K562 (cell line): ENCODE results near the gene SLC6A8.

Source experiments
- CEBPB ChIP-seq: fragments of 450-650 bp; IDR thresholded peaks from 2 replicates; pipeline ENCODE4 v1.6.1; 2016; ENCODE audit warnings: missing genetic modification characterization, missing compliant biosample characterization
- FOXK2 ChIP-seq, 2 experiments: fragments of 450-650 bp; IDR thresholded peaks in 1 of 2; conservative IDR thresholded peaks in 1 of 2; 2 replicates each; pipeline ENCODE4 v1.6.1; 2016; ENCODE audit warnings: low read depth in 2 of 2, mild to moderate bottlenecking in 1 of 2
- RNF2 ChIP-seq: sonication (generic); IDR thresholded peaks from 2 replicates; pipeline ENCODE4 v1.6.1; 2016
- ZNF217 ChIP-seq: sonication (generic); formaldehyde crosslinking; IDR thresholded peaks from 2 replicates; pipeline ENCODE4 v1.8.0; 2022; ENCODE audit warnings: mild to moderate bottlenecking, missing genetic modification reagents
- ZNF384 ChIP-seq: IDR thresholded peaks from 2 replicates; pipeline ENCODE4 v1.6.1; 2012; ENCODE audit warnings: low read depth, low read length, improper control_type of control experiment
- TF ChIP-seq, protein P1 (sequence below), 2 experiments: fragments of 450-650 bp; conservative IDR thresholded peaks; 2 replicates each; pipeline ENCODE4 v1.6.1; 2017; ENCODE audit warnings: mild to moderate bottlenecking in 2 of 2, moderate library complexity in 2 of 2
- TF ChIP-seq, protein P2 (sequence below), 3 experiments: IDR thresholded peaks in 2 of 3; conservative IDR thresholded peaks in 1 of 3; 2 replicates each; pipeline ENCODE4 v1.5.1; 2011 to 2012; ENCODE audit warnings: low read length in 3 of 3, mild to moderate bottlenecking in 3 of 3, control low read depth in 2 of 3, improper control_type of control experiment in 1 of 3, inconsistent platforms in 1 of 3, low read depth in 1 of 3, mixed read lengths in 1 of 3, moderate library complexity in 1 of 3; ENCODE audit not compliant: insufficient read depth in 2 of 3

DNA sequence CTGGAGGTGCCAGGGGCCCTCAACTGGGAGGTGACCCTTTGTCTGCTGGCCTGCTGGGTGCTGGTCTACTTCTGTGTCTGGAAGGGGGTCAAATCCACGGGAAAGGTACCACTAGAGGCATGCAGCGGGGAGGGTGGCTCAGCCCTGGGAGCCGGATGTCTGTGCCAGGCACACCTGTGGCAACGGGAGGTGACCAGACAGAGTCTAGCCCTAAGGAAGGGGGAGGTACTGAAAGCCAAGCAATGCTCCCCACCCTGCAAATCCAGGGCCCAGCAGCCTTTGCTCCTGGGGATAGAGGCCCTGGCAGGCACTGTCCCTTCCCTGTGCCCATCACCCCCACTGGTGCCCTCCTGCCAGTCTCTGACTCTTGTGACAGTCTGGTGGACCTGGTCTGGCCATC is 4.3 kb downstream of the SLC6A8 start:
- TF ChIP-seq, protein P1, sequence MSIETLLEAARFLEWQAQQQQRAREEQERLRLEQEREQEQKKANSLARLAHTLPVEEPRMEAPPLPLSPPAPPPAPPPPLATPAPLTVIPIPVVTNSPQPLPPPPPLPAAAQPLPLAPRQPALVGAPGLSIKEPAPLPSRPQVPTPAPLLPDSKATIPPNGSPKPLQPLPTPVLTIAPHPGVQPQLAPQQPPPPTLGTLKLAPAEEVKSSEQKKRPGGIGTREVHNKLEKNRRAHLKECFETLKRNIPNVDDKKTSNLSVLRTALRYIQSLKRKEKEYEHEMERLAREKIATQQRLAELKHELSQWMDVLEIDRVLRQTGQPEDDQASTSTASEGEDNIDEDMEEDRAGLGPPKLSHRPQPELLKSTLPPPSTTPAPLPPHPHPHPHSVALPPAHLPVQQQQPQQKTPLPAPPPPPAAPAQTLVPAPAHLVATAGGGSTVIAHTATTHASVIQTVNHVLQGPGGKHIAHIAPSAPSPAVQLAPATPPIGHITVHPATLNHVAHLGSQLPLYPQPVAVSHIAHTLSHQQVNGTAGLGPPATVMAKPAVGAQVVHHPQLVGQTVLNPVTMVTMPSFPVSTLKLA (conservative IDR thresholded peaks at IDR 0.05) = no peak
- TF ChIP-seq, protein P2, sequence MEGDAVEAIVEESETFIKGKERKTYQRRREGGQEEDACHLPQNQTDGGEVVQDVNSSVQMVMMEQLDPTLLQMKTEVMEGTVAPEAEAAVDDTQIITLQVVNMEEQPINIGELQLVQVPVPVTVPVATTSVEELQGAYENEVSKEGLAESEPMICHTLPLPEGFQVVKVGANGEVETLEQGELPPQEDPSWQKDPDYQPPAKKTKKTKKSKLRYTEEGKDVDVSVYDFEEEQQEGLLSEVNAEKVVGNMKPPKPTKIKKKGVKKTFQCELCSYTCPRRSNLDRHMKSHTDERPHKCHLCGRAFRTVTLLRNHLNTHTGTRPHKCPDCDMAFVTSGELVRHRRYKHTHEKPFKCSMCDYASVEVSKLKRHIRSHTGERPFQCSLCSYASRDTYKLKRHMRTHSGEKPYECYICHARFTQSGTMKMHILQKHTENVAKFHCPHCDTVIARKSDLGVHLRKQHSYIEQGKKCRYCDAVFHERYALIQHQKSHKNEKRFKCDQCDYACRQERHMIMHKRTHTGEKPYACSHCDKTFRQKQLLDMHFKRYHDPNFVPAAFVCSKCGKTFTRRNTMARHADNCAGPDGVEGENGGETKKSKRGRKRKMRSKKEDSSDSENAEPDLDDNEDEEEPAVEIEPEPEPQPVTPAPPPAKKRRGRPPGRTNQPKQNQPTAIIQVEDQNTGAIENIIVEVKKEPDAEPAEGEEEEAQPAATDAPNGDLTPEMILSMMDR (IDR thresholded peaks at IDR 0.05 in 2 of 3, conservative IDR thresholded peaks at IDR 0.05 in 1 of 3; ENCODE audit: insufficient read depth in 2 of 3, low read depth in 1 of 3, low read length in 3 of 3) = no peak
- TF ChIP-seq ZNF384 (no peak), ZNF217 (no peak), RNF2 (no peak), FOXK2 (conservative IDR thresholded peaks at IDR 0.05 in 1 of 2, IDR thresholded peaks at IDR 0.05 in 1 of 2; ENCODE audit: low read depth in 2 of 2) (no peak), CEBPB (tag) (no peak)
